Common myeloid progenitor, CD34-positive (primary cell): ENCODE measurements around the gene DEPDC5.

Experiments
- CTCF ChIA-PET: fragments of 350-600 bp; sonication (Branson Sonifier 250); formaldehyde crosslinking; loops from one replicate; lab custom pipeline; 2021; ENCODE audit warnings: antibody characterized with exemption; lab: Charles Lee
- POLR2A ChIA-PET: fragments of 350-600 bp; sonication (Branson Sonifier 250); formaldehyde crosslinking; loops from one replicate; lab custom pipeline; 2021; ENCODE audit warnings: antibody characterized with exemption; lab: Charles Lee
- DNase-seq, 3 donors: peaks; one replicate each; pipeline versions ENCODE4 v3.0.0 to v3.0.0-alpha.2; 2013
- H3K27ac ChIP-seq, 2 experiments: 1 replicate in 1 of 2; 2 replicates in 1 of 2; pipeline ENCODE4 v1.7.0; 2013; ENCODE audit warnings: inconsistent platforms in 2 of 2, low read length in 2 of 2, mild to moderate bottlenecking in 2 of 2, low read depth in 1 of 2, moderate library complexity in 1 of 2; ENCODE audit not compliant: severe bottlenecking in 2 of 2, insufficient read depth in 1 of 2, poor library complexity in 1 of 2
- H3K27me3 ChIP-seq, 5 experiments: replicated peaks in 2 of 5; 1 replicate in 3 of 5; 2 replicates in 2 of 5; pipeline versions ENCODE4 v1.6.1 to v1.7.0; 2013; ENCODE audit warnings: low read length in 4 of 5, mild to moderate bottlenecking in 2 of 5, moderate library complexity in 2 of 5, inconsistent platforms in 1 of 5; ENCODE audit not compliant: insufficient read depth in 5 of 5, control insufficient read depth in 4 of 5
- H3K36me3 ChIP-seq, 4 experiments: 1 replicate in 2 of 4; 2 replicates in 2 of 4; pipeline versions ENCODE4 v1.6.1 to v1.7.0; 2013; ENCODE audit warnings: low read length in 3 of 4, control low read depth in 1 of 4, mild to moderate bottlenecking in 1 of 4; ENCODE audit not compliant: control insufficient read depth in 4 of 4, insufficient read depth in 4 of 4
- H3K4me1 ChIP-seq, 4 experiments: 1 replicate in 3 of 4; 2 replicates in 1 of 4; pipeline versions ENCODE4 v1.6.1 to v1.7.1; 2013; ENCODE audit warnings: low read length in 3 of 4, mild to moderate bottlenecking in 3 of 4, control low read depth in 1 of 4, inconsistent platforms in 1 of 4, moderate library complexity in 1 of 4; ENCODE audit not compliant: control insufficient read depth in 4 of 4, insufficient read depth in 4 of 4; ENCODE audit errors: control extremely low read depth in 1 of 4
- H3K4me3 ChIP-seq, 7 experiments: 1 replicate in 4 of 7; 2 replicates in 3 of 7; pipeline versions ENCODE4 v1.5.1 to v1.7.0; 2013; ENCODE audit warnings: mild to moderate bottlenecking in 7 of 7, low read length in 6 of 7, moderate library complexity in 6 of 7, inconsistent platforms in 2 of 7, low read depth in 2 of 7, control low read depth in 1 of 7; ENCODE audit not compliant: insufficient read depth in 4 of 7, control insufficient read depth in 1 of 7; ENCODE audit errors: extremely low read depth in 1 of 7
- H3K9me3 ChIP-seq, 5 experiments: 1 replicate in 4 of 5; 2 replicates in 1 of 5; pipeline versions ENCODE4 v1.6.1 to v1.7.1; 2013; ENCODE audit warnings: low read length in 4 of 5, mild to moderate bottlenecking in 2 of 5, inconsistent platforms in 1 of 5, low read depth in 1 of 5, moderate library complexity in 1 of 5; ENCODE audit not compliant: control insufficient read depth in 4 of 5, insufficient read depth in 2 of 5; ENCODE audit errors: control extremely low read depth in 1 of 5
- WGBS: methylation state at CpG from one replicate; pipeline ENCODE4 v1.1.5; 2013; ENCODE audit not compliant: insufficient coverage; 5-methylcytosine and 5-hydroxymethylcytosine counted together

DEPDC5 gene

DNA sequence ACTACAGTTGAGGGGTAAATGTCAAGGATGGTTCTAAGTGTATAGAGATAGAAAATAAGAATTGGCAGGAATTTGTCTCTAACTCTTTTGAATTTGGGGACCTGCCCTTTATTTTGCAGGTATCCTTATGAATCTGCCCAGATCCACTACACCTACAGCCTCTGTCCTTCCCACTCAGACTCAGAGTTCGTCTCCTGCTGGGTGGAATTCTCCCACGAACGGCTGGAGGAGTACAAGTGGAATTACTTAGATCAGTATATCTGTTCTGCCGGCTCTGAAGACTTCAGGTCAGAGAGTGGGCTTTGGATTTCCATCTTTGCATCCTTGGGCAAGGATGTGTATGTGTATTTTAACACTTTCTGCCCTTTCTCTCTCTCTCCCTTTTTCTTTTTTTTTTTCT lies 89.7 kb downstream of the DEPDC5 start:
- Histone ChIP-seq H3K27me3 (no peaks in the 10 kb centered on the region), H3K36me3 (peaks cover 13 to 78% (median 51%) of the 10 kb centered on the region in 4 experiments), H3K4me1 (no peaks in the 10 kb centered on the region), H3K4me3 (no peak overlapping the region), H3K27ac (no peak overlapping the region), H3K9me3 (no peaks in the 10 kb centered on the region)
- DNase-seq, result no peak
- WGBS, result 94% methylated on average over 3 of the region's 4 CpGs
- ChIA-PET POLR2A (no interaction called here), CTCF (no interaction called here)

GRCh38 chr22:31844941-31845340 lies 91.1 kb downstream of the DEPDC5 start:
- no peak overlapping the region for H3K27ac ChIP-seq
- CTCF ChIA-PET, result interaction anchor here (1.1 kb wide), 1 partner anchor 106 kb away, joined by 3 read pairs; no protein-coding TSS in a partner anchor
- WGBS, result 98% methylated on average over 16 of the region's 17 CpGs
- H3K27me3 ChIP-seq, result no peaks in the 10 kb centered on the region
- no peak overlapping the region for H3K4me3 ChIP-seq
- H3K4me1 ChIP-seq, result no peaks in the 10 kb centered on the region
- H3K36me3 ChIP-seq, result peaks cover 8 to 83% (median 49%) of the 10 kb centered on the region in 4 experiments
- no peak for DNase-seq
- H3K9me3 ChIP-seq, result no peaks in the 10 kb centered on the region
- POLR2A ChIA-PET, result no interaction called here

DNA sequence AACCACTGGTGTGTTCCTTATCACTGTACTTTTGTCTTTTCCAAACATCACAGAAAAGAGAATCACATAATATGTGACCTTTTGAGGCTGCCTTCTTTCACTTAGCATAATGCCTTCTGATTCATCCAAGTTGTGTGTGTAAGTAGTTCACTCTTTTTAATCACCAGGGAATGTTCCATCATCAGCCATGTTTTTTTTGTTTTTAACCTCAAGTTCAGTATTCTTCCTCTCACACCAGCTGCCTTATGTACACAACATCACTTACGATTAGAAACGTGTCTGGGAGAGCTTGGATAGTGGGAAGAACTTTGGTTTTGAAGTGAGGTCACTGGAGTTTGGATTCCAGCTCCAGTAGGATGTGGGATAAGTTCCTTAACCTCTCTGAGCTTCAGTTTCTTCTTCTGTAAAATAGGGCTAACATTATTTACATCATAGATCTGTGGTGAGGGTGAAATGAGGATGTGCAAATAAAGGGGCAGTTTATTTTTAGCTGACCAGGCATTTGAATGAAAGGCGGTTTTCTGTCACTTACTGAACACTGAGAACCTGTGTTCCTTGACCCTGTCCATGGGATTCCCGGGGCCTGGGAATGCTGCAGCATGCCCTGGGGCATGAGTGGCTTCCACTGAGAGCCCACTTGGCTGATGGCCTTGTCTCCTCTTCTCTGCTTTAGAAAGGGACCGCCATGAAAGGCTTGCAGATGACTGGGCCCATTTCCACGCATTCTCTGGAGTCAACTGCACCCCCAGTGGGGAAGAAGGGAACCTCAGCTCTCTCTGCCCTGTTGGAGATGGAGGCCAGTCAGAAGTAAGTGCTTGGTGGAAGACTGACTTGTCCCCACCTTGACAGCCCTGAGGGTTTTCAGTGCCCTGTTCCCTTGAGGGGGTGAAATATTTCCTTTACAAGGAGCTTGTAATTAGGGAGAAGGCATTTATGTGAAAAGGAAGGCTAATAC lies 92.6 kb downstream of the DEPDC5 start:
- DNase-seq, result peak; percentile 10 to 35 (median 31)
- no peak overlapping the region for H3K4me3 ChIP-seq
- no peaks in the 10 kb centered on the region for H3K27me3 ChIP-seq
- H3K27ac ChIP-seq, result no peak overlapping the region
- POLR2A ChIA-PET, result no interaction called here
- CTCF ChIA-PET, result interaction anchor here (0.9 to 1.2 kb wide), 2 partner anchors 16 to 105 kb away, joined by 3 read pairs; no protein-coding TSS in a partner anchor
- peaks cover 8 to 76% (median 46%) of the 10 kb centered on the region in 4 experiments for H3K36me3 ChIP-seq
- H3K9me3 ChIP-seq, result no peaks in the 10 kb centered on the region
- no peaks in the 10 kb centered on the region for H3K4me1 ChIP-seq
- WGBS, result 97% methylated on average over 3 of the region's 6 CpGs

GRCh38 chr22:31848411-31848810 lies 94.6 kb downstream of the DEPDC5 start:
- Histone ChIP-seq H3K9me3 (no peaks in the 10 kb centered on the region), H3K4me1 (no peaks in the 10 kb centered on the region), H3K4me3 (no peak overlapping the region), H3K27me3 (no peaks in the 10 kb centered on the region), H3K36me3 (peaks cover 5 to 79% (median 51%) of the 10 kb centered on the region in 4 experiments), H3K27ac (no peak overlapping the region)
- CTCF ChIA-PET, result no interaction called here
- POLR2A ChIA-PET, result no interaction called here
- WGBS, result no CpG with 5 or more reads among the region's 1 CpG
- DNase-seq, result no peak

DNA sequence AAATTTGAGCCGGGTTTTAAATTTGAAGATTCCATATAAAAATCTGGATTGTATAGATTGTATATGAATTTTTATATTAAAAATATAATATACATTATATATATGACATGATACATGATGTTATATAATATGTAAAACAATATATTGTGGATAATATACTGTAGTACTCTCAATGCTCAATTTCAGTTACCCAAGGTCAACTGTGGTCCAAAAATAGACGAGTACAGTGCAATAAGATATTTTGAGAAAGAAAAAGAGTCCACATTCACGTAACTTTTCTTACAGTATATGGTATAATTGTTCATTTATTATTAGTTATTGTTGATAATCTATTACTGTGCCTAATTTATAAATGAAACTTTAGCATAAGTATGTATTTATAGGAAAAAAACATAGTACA lies 96.3 kb downstream of the DEPDC5 start:
- POLR2A ChIA-PET, result interaction anchor here (0.7 kb wide), 1 partner anchor 11 kb away, joined by 4 read pairs; no protein-coding TSS in a partner anchor
- H3K27ac ChIP-seq, result no peak overlapping the region
- no peaks in the 10 kb centered on the region for H3K9me3 ChIP-seq
- WGBS, result no CpG with 5 or more reads among the region's 3 CpGs
- peaks cover 8 to 71% (median 47%) of the 10 kb centered on the region in 4 experiments for H3K36me3 ChIP-seq
- CTCF ChIA-PET, result interaction anchor here (0.6 to 1.0 kb wide), 2 partner anchors 8 to 216 kb away, joined by 3 to 4 read pairs; no protein-coding TSS in a partner anchor
- no peak overlapping the region for H3K4me3 ChIP-seq
- H3K4me1 ChIP-seq, result no peaks in the 10 kb centered on the region
- no peak for DNase-seq
- H3K27me3 ChIP-seq, result no peaks in the 10 kb centered on the region

GRCh38 chr22:31852691-31853421 lies 99.0 kb downstream of the DEPDC5 start:
- WGBS, result 100% methylated on average over 4 of the region's 9 CpGs
- H3K36me3 ChIP-seq, result peaks cover 9 to 59% (median 38%) of the 10 kb centered on the region in 4 experiments
- H3K4me3 ChIP-seq, result no peak overlapping the region
- CTCF ChIA-PET, result interaction anchor here (0.7 kb wide), 1 partner anchor 97 kb away, joined by 3 read pairs; no protein-coding TSS in a partner anchor
- DNase-seq, result no peak
- H3K9me3 ChIP-seq, result no peaks in the 10 kb centered on the region
- H3K4me1 ChIP-seq, result no peaks in the 10 kb centered on the region
- no peak overlapping the region for H3K27ac ChIP-seq
- POLR2A ChIA-PET, result no interaction called here
- no peaks in the 10 kb centered on the region for H3K27me3 ChIP-seq
